Suprapubic skin (tissue), 4 donors: ENCODE results near the gene TPTE2. TPM values are rescaled to one million over a fixed set of nuclear protein-coding genes. Genes with fewer than 3 reads are reported as not detected.

Experiments used
- DNase-seq, 2 donors: peaks; one replicate each; pipeline ENCODE4 v3.0.0-alpha.2; 2019; ENCODE audit warnings: low spot score in 2 of 2
- H3K27ac ChIP-seq: fragments of 200-600 bp; sonication (generic); one replicate; pipeline ENCODE4 v1.5.1; 2019
- H3K27me3 ChIP-seq: fragments of 200-600 bp; sonication (generic); one replicate; pipeline ENCODE4 v1.5.1; 2019
- H3K36me3 ChIP-seq: fragments of 200-600 bp; sonication (generic); one replicate; pipeline ENCODE4 v1.5.1; 2019
- H3K4me1 ChIP-seq: fragments of 200-600 bp; sonication (generic); one replicate; pipeline ENCODE4 v1.5.1; 2019
- H3K4me3 ChIP-seq: fragments of 200-600 bp; sonication (generic); one replicate; pipeline ENCODE4 v1.5.1; 2019; ENCODE audit warnings: mild to moderate bottlenecking
- H3K9me3 ChIP-seq: fragments of 200-600 bp; sonication (generic); one replicate; pipeline ENCODE4 v1.5.1; 2019
- EP300 ChIP-seq: sonication (generic); formaldehyde crosslinking; IDR thresholded peaks from one replicate; pipeline ENCODE4 v1.6.1; 2017; ENCODE audit warnings: antibody characterized with exemption
- POLR2A ChIP-seq, 2 donors: fragments of 450-650 bp; IDR thresholded peaks; one replicate each; pipeline ENCODE4 v1.6.1; 2017; ENCODE audit warnings: antibody characterized with exemption in 2 of 2, mild to moderate bottlenecking in 2 of 2, moderate library complexity in 2 of 2
- POLR2AphosphoS5 ChIP-seq, 3 donors: sonication (generic); formaldehyde crosslinking; IDR thresholded peaks; one replicate each; pipeline ENCODE4 v1.6.1; 2017; ENCODE audit warnings: antibody characterized with exemption in 3 of 3
- WGBS: methylation state at CpG from one replicate; pipeline ENCODE4 v1.1.5; 2018; 5-methylcytosine and 5-hydroxymethylcytosine counted together
- total RNA-seq, 4 donors: library from RNA; depleted of rRNA; stranded (reverse); fragments of >200 nt; gene quantifications; one replicate each; pipeline ENCODE4 v1.1.0, GENCODE V29; 2016
- TF ChIP-seq, protein P1 (sequence below), 2 donors: fragments of 200-600 bp in 1 of 2; fragments of 450-650 bp in 1 of 2; sonication (generic) in 1 of 2; IDR thresholded peaks; one replicate each; pipeline ENCODE4 v1.5.1; 2016 to 2019; ENCODE audit warnings: antibody characterized with exemption in 2 of 2, mild to moderate bottlenecking in 1 of 2, moderate library complexity in 1 of 2

TPTE2 gene
- total RNA-seq, 4 donors from 2014 or later, result not detected

DNA sequence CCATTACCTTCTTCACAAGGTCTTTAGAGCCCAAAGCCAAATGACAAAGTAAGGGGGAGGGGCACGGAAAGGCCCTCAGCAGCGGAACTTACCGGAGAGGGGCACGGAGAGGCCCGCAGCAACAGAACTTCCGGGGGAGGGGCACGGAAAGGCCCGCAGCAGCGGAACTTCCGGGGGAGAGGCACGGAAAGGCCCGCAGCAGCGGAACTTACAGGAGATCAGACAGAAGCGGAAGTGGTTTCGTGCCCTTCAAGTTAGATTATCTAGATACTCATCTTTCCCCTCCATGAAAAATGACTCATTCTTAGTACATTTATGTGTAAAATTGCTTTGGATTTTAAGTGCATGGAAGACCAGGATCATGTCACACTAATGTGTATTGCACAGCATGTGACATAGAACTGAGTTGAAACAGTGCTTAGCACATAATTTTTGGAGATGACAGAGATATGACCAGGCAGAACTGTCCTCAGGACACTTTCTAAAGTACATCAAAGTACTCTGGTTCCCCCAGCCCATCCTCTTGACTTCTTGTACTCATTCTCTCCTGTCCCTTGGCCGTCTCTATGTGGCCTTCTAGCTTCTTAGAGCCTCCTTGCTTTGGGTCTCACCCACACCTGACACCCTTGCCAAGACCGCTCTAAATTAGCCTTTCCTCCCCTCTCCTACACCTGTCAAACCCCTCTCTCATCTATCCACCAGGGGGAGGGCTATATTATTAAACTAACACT, 25.7 kb upstream of the TPTE2 start:
- Histone ChIP-seq H3K27me3 (no peaks in the 10 kb centered on the region), H3K4me1 (peaks cover 7% of the 10 kb centered on the region), H3K4me3 (peak overlapping the region; percentile 18), H3K9me3 (no peaks in the 10 kb centered on the region), H3K36me3 (no peaks in the 10 kb centered on the region), H3K27ac (no peak overlapping the region)
- TF ChIP-seq EP300, result no peak
- TF ChIP-seq, protein P1, sequence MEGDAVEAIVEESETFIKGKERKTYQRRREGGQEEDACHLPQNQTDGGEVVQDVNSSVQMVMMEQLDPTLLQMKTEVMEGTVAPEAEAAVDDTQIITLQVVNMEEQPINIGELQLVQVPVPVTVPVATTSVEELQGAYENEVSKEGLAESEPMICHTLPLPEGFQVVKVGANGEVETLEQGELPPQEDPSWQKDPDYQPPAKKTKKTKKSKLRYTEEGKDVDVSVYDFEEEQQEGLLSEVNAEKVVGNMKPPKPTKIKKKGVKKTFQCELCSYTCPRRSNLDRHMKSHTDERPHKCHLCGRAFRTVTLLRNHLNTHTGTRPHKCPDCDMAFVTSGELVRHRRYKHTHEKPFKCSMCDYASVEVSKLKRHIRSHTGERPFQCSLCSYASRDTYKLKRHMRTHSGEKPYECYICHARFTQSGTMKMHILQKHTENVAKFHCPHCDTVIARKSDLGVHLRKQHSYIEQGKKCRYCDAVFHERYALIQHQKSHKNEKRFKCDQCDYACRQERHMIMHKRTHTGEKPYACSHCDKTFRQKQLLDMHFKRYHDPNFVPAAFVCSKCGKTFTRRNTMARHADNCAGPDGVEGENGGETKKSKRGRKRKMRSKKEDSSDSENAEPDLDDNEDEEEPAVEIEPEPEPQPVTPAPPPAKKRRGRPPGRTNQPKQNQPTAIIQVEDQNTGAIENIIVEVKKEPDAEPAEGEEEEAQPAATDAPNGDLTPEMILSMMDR (IDR thresholded peaks at IDR 0.05), result no peak
- TF ChIP-seq POLR2AphosphoS5 (IDR thresholded peaks at IDR 0.05), result no peak
- TF ChIP-seq POLR2A (IDR thresholded peaks at IDR 0.05), result no peak
- no peak for DNase-seq
- 31% methylated on average over 17 of the region's 17 CpGs for WGBS

DNA sequence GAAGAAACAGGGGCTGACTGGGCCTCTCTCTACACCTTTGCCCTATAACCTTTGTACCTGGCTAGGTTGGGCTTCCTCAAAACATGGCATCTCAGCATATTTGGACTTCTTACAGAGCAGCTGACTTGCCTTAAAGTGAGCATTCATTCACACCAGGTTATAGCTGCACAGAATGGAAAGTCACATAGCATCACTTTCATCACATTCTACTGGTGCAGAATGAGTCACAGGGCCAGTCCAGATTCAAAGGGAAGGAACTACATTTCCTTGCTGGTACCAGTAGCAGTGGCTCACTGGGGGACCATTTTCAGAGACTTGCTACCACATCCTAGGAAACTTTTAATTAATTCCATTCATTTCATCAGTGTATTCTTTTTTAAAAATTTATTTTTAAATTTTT, 20.3 kb upstream of the TPTE2 start:
- Histone ChIP-seq H3K36me3 (no peaks in the 10 kb centered on the region), H3K27me3 (no peaks in the 10 kb centered on the region), H3K9me3 (no peaks in the 10 kb centered on the region), H3K4me1 (peaks cover under 1% of the 10 kb centered on the region), H3K4me3 (no peak overlapping the region), H3K27ac (no peak overlapping the region)
- no peak for DNase-seq
- TF ChIP-seq EP300 (no peak), POLR2AphosphoS5 (IDR thresholded peaks at IDR 0.05) (no peak), POLR2A (IDR thresholded peaks at IDR 0.05) (no peak)
- TF ChIP-seq, protein P1 (IDR thresholded peaks at IDR 0.05), result no peak

DNA sequence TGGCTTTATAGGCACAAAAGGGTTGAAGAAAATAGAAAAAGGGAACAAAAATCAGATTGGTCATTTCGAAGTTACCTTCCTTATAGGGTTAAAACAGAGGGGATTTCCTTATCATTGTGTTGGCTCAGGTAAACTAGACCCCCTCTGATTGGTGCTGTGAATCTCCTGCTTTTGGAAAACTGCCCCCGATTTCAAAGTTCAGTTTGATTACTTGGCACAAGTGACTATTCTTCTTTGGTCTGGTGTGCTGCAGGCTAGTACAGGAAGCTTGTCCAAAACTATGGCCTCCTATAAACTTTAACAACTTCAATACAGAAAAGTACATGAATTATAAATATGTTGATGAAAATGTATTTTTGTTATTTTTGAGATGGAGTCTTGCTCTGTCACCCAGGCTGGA, 13.9 kb upstream of the TPTE2 start:
- 72% methylated on average over 2 of the region's 2 CpGs for WGBS

DNA sequence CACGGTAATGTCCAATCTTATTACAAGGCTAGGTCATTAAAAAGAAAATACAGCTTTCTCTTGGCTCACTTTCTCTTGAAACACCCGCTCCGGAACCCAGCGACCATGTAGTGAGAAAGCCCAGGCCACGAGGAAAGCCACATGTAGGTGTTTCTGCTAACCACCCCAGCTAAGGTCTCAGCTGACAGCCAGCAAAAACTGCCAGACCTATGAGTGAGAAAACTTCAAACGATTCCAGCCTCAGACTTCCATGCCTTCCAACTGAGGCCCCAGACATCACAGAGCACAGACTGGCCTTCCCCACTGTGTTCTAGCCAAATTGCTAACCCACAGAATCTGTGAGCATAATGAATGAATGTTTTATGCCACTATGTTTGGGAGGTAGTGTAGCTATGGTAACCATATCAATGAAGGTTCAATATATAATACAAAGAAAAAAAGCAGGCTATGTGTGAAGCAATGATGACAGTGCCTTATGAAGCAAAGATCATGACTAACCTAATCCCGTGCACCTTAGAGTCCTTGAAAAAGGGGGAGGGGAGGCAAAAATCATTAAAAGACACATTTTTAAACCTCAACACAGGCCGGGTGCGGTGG, 11.9 kb upstream of the TPTE2 start:
- Histone ChIP-seq H3K4me1 (no peaks in the 10 kb centered on the region), H3K4me3 (no peak overlapping the region), H3K27me3 (peaks cover 2% of the 10 kb centered on the region), H3K36me3 (no peaks in the 10 kb centered on the region), H3K27ac (no peak overlapping the region), H3K9me3 (no peaks in the 10 kb centered on the region)
- 87% methylated on average over 9 of the region's 9 CpGs for WGBS
- DNase-seq, result no peak
- TF ChIP-seq POLR2A (IDR thresholded peaks at IDR 0.05) (no peak), EP300 (no peak), POLR2AphosphoS5 (IDR thresholded peaks at IDR 0.05) (no peak)
- TF ChIP-seq, protein P1 (IDR thresholded peaks at IDR 0.05), result no peak

More for the DNA sequence above, 13.9 kb upstream of the TPTE2 start:
- Histone ChIP-seq H3K4me1 (no peaks in the 10 kb centered on the region), H3K27me3 (no peaks in the 10 kb centered on the region), H3K27ac (no peak overlapping the region), H3K4me3 (no peak overlapping the region), H3K9me3 (no peaks in the 10 kb centered on the region), H3K36me3 (no peaks in the 10 kb centered on the region)
- no peak for DNase-seq
- TF ChIP-seq EP300 (no peak), POLR2AphosphoS5 (IDR thresholded peaks at IDR 0.05) (no peak), POLR2A (IDR thresholded peaks at IDR 0.05) (no peak)
- TF ChIP-seq, protein P1 (IDR thresholded peaks at IDR 0.05), result no peak

DNA sequence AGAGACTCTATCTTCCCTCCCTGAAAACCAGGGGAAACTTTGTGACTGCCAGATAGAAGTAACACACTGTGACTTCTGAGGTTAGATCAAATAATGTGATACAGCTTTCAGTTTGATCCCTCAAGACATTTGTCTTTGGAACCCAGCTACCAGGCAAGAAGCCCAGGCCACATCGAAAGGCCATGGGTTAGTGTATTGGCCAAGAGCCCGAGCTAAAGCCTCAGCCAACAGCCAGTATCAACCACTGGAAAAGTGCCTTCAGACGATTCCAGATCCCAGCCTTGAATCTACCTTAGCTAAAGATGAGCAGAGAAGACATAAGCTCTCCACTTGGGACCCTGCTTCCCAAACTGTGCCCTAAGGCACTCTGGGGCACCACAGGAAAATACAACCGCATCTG, 10.9 kb upstream of the TPTE2 start:
- no peaks in the 10 kb centered on the region for H3K9me3 ChIP-seq
- H3K27ac ChIP-seq, result no peak overlapping the region
- H3K4me1 ChIP-seq, result no peaks in the 10 kb centered on the region
- H3K27me3 ChIP-seq, result peaks cover 2% of the 10 kb centered on the region
- DNase-seq, result no peak
- TF ChIP-seq POLR2AphosphoS5 (IDR thresholded peaks at IDR 0.05) (no peak), EP300 (no peak), POLR2A (IDR thresholded peaks at IDR 0.05) (no peak)
- TF ChIP-seq, protein P1 (IDR thresholded peaks at IDR 0.05), result no peak
- H3K4me3 ChIP-seq, result no peak overlapping the region
- H3K36me3 ChIP-seq, result no peaks in the 10 kb centered on the region
- WGBS, result 84% methylated on average over 4 of the region's 4 CpGs
